HT-29 (cell line): ENCODE data around the gene OR2V1. TPM values are rescaled to one million over a fixed set of nuclear protein-coding genes. Genes with fewer than 3 reads are reported as not detected.

ENCODE experiments used
- total RNA-seq: library from RNA; depleted of rRNA; stranded (reverse); fragments of >200 nt; shearing (Covaris generic); gene quantifications from 2 replicates; pipeline ENCODE4 v1.2.3, GENCODE V29; 2014; rRNA removed

The OR2V1 gene
- total RNA-seq, 1 experiment from 2014 or later: not detected

Other genes starting within 250 kb of the OR2V1 start
- 0.13 and 1.0 TPM in 2 replicates for gene BTNL8, start 232.0 kb downstream of the OR2V1 start, total RNA-seq
- gene BTNL3, start 142.3 kb downstream of the OR2V1 start, total RNA-seq: not detected in 2 replicates
- gene BTNL9, start 90.9 kb downstream of the OR2V1 start, total RNA-seq: 32.4 and 36.7 TPM in 2 replicates
- gene OR2V2, start 16.4 kb upstream of the OR2V1 start, total RNA-seq: not detected in 2 replicates
- 2.9 and 5.5 TPM in 2 replicates for gene TRIM7, start 74.0 kb upstream of the OR2V1 start, total RNA-seq
- 29.9 and 37.9 TPM in 2 replicates for gene TRIM41, start 92.1 kb upstream of the OR2V1 start, total RNA-seq
- gene RACK1, start 112.7 kb upstream of the OR2V1 start, total RNA-seq: 4,450 and 4,738 TPM in 2 replicates
- 4.0 and 4.8 TPM in 2 replicates for gene TRIM52, start 130.0 kb upstream of the OR2V1 start, total RNA-seq
- gene OR4F3, start 236.1 kb upstream of the OR2V1 start, total RNA-seq: not detected in 2 replicates